Smooth muscle cell (in vitro differentiated cells): ENCODE results near the gene GNAL. TPM values are rescaled to one million over a fixed set of nuclear protein-coding genes. Genes with fewer than 3 reads are reported as not detected.

Source experiments
- DNase-seq: peaks from one replicate; lab custom pipeline; 2025; ENCODE audit not compliant: unreplicated experiment; lab: John Stamatoyannopoulos, UW
- H2AFZ ChIP-seq: fragments of 200-600 bp; sonication (generic); 2 replicates; pipeline ENCODE4 v1.6.0; 2016; ENCODE audit warnings: antibody characterized with exemption, low read depth, mild to moderate bottlenecking
- H3F3A ChIP-seq: fragments of 200-600 bp; sonication (generic); 2 replicates; pipeline ENCODE4 v1.6.0; 2017; ENCODE audit warnings: antibody characterized with exemption, low read depth
- H3K27ac ChIP-seq: fragments of 200-600 bp; sonication (generic); 2 replicates; pipeline ENCODE4 v1.5.1; 2016; ENCODE audit warnings: low read depth, mild to moderate bottlenecking
- H3K27me3 ChIP-seq: fragments of 200-600 bp; sonication (generic); 2 replicates; pipeline ENCODE4 v1.6.1; 2016; ENCODE audit warnings: low read depth, mild to moderate bottlenecking
- H3K36me3 ChIP-seq: fragments of 200-600 bp; sonication (generic); 2 replicates; pipeline ENCODE4 v1.5.1; 2016; ENCODE audit warnings: low read depth
- H3K4me1 ChIP-seq: fragments of 200-600 bp; sonication (generic); 2 replicates; pipeline ENCODE4 v1.5.1; 2016; ENCODE audit warnings: low read depth
- H3K4me2 ChIP-seq: fragments of 200-600 bp; sonication (generic); 2 replicates; pipeline ENCODE4 v1.6.0; 2016; ENCODE audit warnings: mild to moderate bottlenecking
- H3K4me3 ChIP-seq: fragments of 200-600 bp; sonication (generic); 2 replicates; pipeline ENCODE4 v1.5.1; 2016; ENCODE audit warnings: mild to moderate bottlenecking
- H3K79me2 ChIP-seq: fragments of 200-600 bp; sonication (generic); 2 replicates; pipeline ENCODE4 v1.6.0; 2016; ENCODE audit warnings: low read depth, mild to moderate bottlenecking
- H3K9ac ChIP-seq: fragments of 200-600 bp; sonication (generic); 2 replicates; pipeline ENCODE4 v1.6.0; 2016; ENCODE audit warnings: low read depth
- H3K9me3 ChIP-seq: fragments of 200-600 bp; sonication (generic); replicated peaks from 2 replicates; pipeline ENCODE4 v1.5.1; 2016; ENCODE audit warnings: low read depth
- H4K20me1 ChIP-seq: fragments of 200-600 bp; sonication (generic); 2 replicates; pipeline ENCODE4 v1.6.0; 2016; ENCODE audit warnings: low read depth
- CTCF ChIP-seq: fragments of 200-600 bp; sonication (generic); IDR thresholded peaks from 2 replicates; pipeline ENCODE4 v1.5.1; 2017; ENCODE audit warnings: borderline replicate concordance, mild to moderate bottlenecking, antibody characterized with exemption; ENCODE audit not compliant: insufficient read depth, poor library complexity, severe bottlenecking
- WGBS: methylation state at CpG from one replicate; pipeline ENCODE4 v1.1.7; 2016; ENCODE audit warnings: low lambda C conversion rate; 5-methylcytosine and 5-hydroxymethylcytosine counted together
- polyA plus RNA-seq: library from polyadenylated mRNA; unstranded; fragments of >200 nt; fragmentation: Nextera tagmentation; extraction: Ambion mirVana; gene quantifications from 2 replicates; pipeline ENCODE4 v1.2.1, GENCODE V29; 2016
- total RNA-seq: library from RNA; depleted of rRNA; stranded (reverse); fragments of >200 nt; gene quantifications from 2 replicates; pipeline ENCODE4 v1.2.3, GENCODE V29; 2014

The GNAL gene
- total and polyA plus RNA-seq, 2 experiments from 2014 or later: 1.6 to 5.8 TPM

GRCh38 chr18:11906926-11907874, 218.1 kb downstream of the GNAL start:
- peaks cover 6% of the 10 kb centered on the region for H3K79me2 ChIP-seq
- no peaks in the 10 kb centered on the region for H4K20me1 ChIP-seq
- WGBS: 39% methylated on average over 20 of the region's 20 CpGs
- peak overlapping the region; percentile 94 for H3K9ac ChIP-seq
- H3K4me1 ChIP-seq: peaks cover 8% of the 10 kb centered on the region
- H3K27ac ChIP-seq: peak overlapping the region; percentile 96
- H3F3A ChIP-seq: peaks cover 9% of the 10 kb centered on the region
- peak overlapping the region; percentile 99 for H3K4me2 ChIP-seq
- no peaks in the 10 kb centered on the region for H3K27me3 ChIP-seq
- peak overlapping the region; percentile 99 for H2AFZ ChIP-seq
- H3K4me3 ChIP-seq: peak overlapping the region; percentile 94
- H3K9me3 ChIP-seq: no peaks in the 10 kb centered on the region
- TF ChIP-seq CTCF: no peak
- H3K36me3 ChIP-seq: no peaks in the 10 kb centered on the region
- no peak for DNase-seq

- no peaks in the 10 kb centered on the region for H4K20me1 ChIP-seq
- peak within 1 kb of the TSS; percentile 99 for H2AFZ ChIP-seq
- H3K27ac ChIP-seq: peak within 1 kb of the TSS; percentile 96
- 1% methylated on average over 78 of the region's 106 CpGs for WGBS
- no peaks in the 10 kb centered on the region for H3K36me3 ChIP-seq
- H3K27me3 ChIP-seq: no peaks in the 10 kb centered on the region
- no peak for TF ChIP-seq CTCF
- no peaks in the 10 kb centered on the region for H3K9me3 ChIP-seq
- DNase-seq: peak; percentile 82
- H3K4me3 ChIP-seq: peak within 1 kb of the TSS; percentile 94
- H3K79me2 ChIP-seq: peaks cover 6% of the 10 kb centered on the region
- H3K4me2 ChIP-seq: peak within 1 kb of the TSS; percentile 99
- H3F3A ChIP-seq: peaks cover 9% of the 10 kb centered on the region
- H3K4me1 ChIP-seq: peaks cover 8% of the 10 kb centered on the region
- H3K9ac ChIP-seq: peak within 1 kb of the TSS; percentile 94
Observed at GRCh38 chr18:11908182-11909060, 219.4 kb downstream of the GNAL start, which contains the start of gene MPPE1. Gene MPPE1 (minus strand): TSS chr18:11908317. CDS start chr18:11897264, 11,053 bp downstream.

GRCh38 chr18:11909061-11909455, 220.0 kb downstream of the GNAL start:
- TF ChIP-seq CTCF: no peak
- H3K9me3 ChIP-seq: no peaks in the 10 kb centered on the region
- peak overlapping the region; percentile 99 for H2AFZ ChIP-seq
- H3K27me3 ChIP-seq: no peaks in the 10 kb centered on the region
- H4K20me1 ChIP-seq: no peaks in the 10 kb centered on the region
- peak overlapping the region; percentile 96 for H3K27ac ChIP-seq
- peak overlapping the region; percentile 94 for H3K4me3 ChIP-seq
- no peaks in the 10 kb centered on the region for H3K36me3 ChIP-seq
- H3F3A ChIP-seq: peaks cover 9% of the 10 kb centered on the region
- H3K4me2 ChIP-seq: peak overlapping the region; percentile 99
- peaks cover 6% of the 10 kb centered on the region for H3K79me2 ChIP-seq
- DNase-seq: no peak
- peaks cover 8% of the 10 kb centered on the region for H3K4me1 ChIP-seq
- peak overlapping the region; percentile 94 for H3K9ac ChIP-seq
- WGBS: 29% methylated on average over 13 of the region's 13 CpGs
